Measurements from ENCODE around the gene MAPK1. TPM values are rescaled to one million over a fixed set of nuclear protein-coding genes. Genes with fewer than 3 reads are reported as not detected.

The MAPK1 gene
- total RNA-seq, 2 donors from 2014 or later, result 61.4 to 63.1 TPM

GRCh38 chr22:21738966-21739365, 128.5 kb downstream of the MAPK1 start:
- Histone ChIP-seq H3K4me1 (ENCODE audit: control insufficient read depth in 1 of 2, low read depth in 2 of 2) (peaks cover 9 to 12% of the 10 kb centered on the region in 2 donors), H3K9me3 (no peaks in the 10 kb centered on the region), H3K36me3 (no peaks in the 10 kb centered on the region), H3K27ac (no peak overlapping the region), H3K27me3 (replicated peaks; ENCODE audit: insufficient read depth) (no peaks in the 10 kb centered on the region), H3K4me3 (no peak overlapping the region)
- no peak for TF ChIP-seq CTCF (IDR thresholded peaks at IDR 0.05)
- DNase-seq (ENCODE audit: low spot score) (no peak), ATAC-seq (ENCODE audit: insufficient number of reproducible peaks, low FRiP score, low read depth) (no peak)

GRCh38 chr22:21738081-21738480, 129.4 kb downstream of the MAPK1 start:
- no peaks in the 10 kb centered on the region for H3K27me3 ChIP-seq (replicated peaks; ENCODE audit: insufficient read depth)

GRCh38 chr22:21736948-21737347, 130.5 kb downstream of the MAPK1 start:
- Histone ChIP-seq H3K36me3 (no peaks in the 10 kb centered on the region), H3K27me3 (replicated peaks; ENCODE audit: insufficient read depth) (no peaks in the 10 kb centered on the region), H3K4me1 (ENCODE audit: control insufficient read depth in 1 of 2, low read depth in 2 of 2) (peaks cover 9 to 12% of the 10 kb centered on the region in 2 donors), H3K27ac (no peak overlapping the region), H3K9me3 (no peaks in the 10 kb centered on the region), H3K4me3 (no peak overlapping the region)
- no peak for TF ChIP-seq CTCF (IDR thresholded peaks at IDR 0.05)
- DNase-seq (ENCODE audit: low spot score) (no peak), ATAC-seq (ENCODE audit: insufficient number of reproducible peaks, low FRiP score, low read depth) (no peak)

More at GRCh38 chr22:21738081-21738480, 129.4 kb downstream of the MAPK1 start:
- Histone ChIP-seq H3K27ac (no peak overlapping the region), H3K9me3 (no peaks in the 10 kb centered on the region), H3K4me1 (ENCODE audit: control insufficient read depth in 1 of 2, low read depth in 2 of 2) (peaks cover 9 to 12% of the 10 kb centered on the region in 2 donors), H3K4me3 (no peak overlapping the region), H3K36me3 (no peaks in the 10 kb centered on the region)
- no peak for TF ChIP-seq CTCF (IDR thresholded peaks at IDR 0.05)
- ATAC-seq (ENCODE audit: insufficient number of reproducible peaks, low FRiP score, low read depth) (no peak), DNase-seq (ENCODE audit: low spot score) (no peak)

GRCh38 chr22:21736084-21736642, 131.3 kb downstream of the MAPK1 start:
- no peak for TF ChIP-seq CTCF (IDR thresholded peaks at IDR 0.05)
- Histone ChIP-seq H3K9me3 (no peaks in the 10 kb centered on the region), H3K4me3 (peak overlapping the region; percentile 79), H3K4me1 (ENCODE audit: control insufficient read depth in 1 of 2, low read depth in 2 of 2) (peaks cover 9 to 12% of the 10 kb centered on the region in 2 donors), H3K36me3 (no peaks in the 10 kb centered on the region), H3K27me3 (replicated peaks; ENCODE audit: insufficient read depth) (no peaks in the 10 kb centered on the region), H3K27ac (peak overlapping the region; percentile 12 to 19)
- peak; percentile 43 for ATAC-seq (ENCODE audit: insufficient number of reproducible peaks, low FRiP score, low read depth)
- no peak for DNase-seq (ENCODE audit: low spot score)

GRCh38 chr22:21735200-21736083, 132.0 kb downstream of the MAPK1 start, which contains the start of gene YPEL1:
YPEL1 (minus strand) TSS chr22:21735794; CDS start chr22:21710744, 25,050 bp downstream.
- Histone ChIP-seq H3K9me3 (no peaks in the 10 kb centered on the region), H3K27ac (peak within 1 kb of the TSS; percentile 68 to 76), H3K27me3 (replicated peaks; ENCODE audit: insufficient read depth) (no peaks in the 10 kb centered on the region), H3K4me3 (peak within 1 kb of the TSS; percentile 79), H3K4me1 (ENCODE audit: control insufficient read depth in 1 of 2, low read depth in 2 of 2) (peaks cover 9 to 12% of the 10 kb centered on the region in 2 donors), H3K36me3 (no peaks in the 10 kb centered on the region)
- DNase-seq (ENCODE audit: low spot score) (peak; percentile 81), ATAC-seq (ENCODE audit: insufficient number of reproducible peaks, low FRiP score, low read depth) (peak; percentile 98)
- TF ChIP-seq CTCF (IDR thresholded peaks at IDR 0.05), result no peak

Data from thoracic aorta (tissue), 2 donors.